Tibial nerve (tissue), 4 donors: ENCODE measurements around the gene ITPKB.
"Not testable (repeated sequence)": the region's sequence is repeated elsewhere in the genome, so short reads cannot be mapped to it uniquely, and the experiment has no call there.

Experiments
- CTCF ChIP-seq, 5 experiments: fragments of 200-600 bp in 3 of 5; fragments of 450-650 bp in 2 of 5; sonication (generic) in 3 of 5; IDR thresholded peaks; one replicate each; pipeline ENCODE4 v1.5.1; 2016 to 2019; ENCODE audit warnings: antibody characterized with exemption in 5 of 5, mild to moderate bottlenecking in 3 of 5, moderate library complexity in 2 of 5
- EP300 ChIP-seq, 2 donors: sonication (generic); formaldehyde crosslinking; IDR thresholded peaks; one replicate each; pipeline ENCODE4 v1.6.1; 2017; ENCODE audit warnings: antibody characterized with exemption in 2 of 2, mild to moderate bottlenecking in 1 of 2
- POLR2A ChIP-seq, 2 donors: fragments of 450-650 bp; IDR thresholded peaks; one replicate each; pipeline ENCODE4 v1.6.1; 2017; ENCODE audit warnings: antibody characterized with exemption in 2 of 2, mild to moderate bottlenecking in 2 of 2, moderate library complexity in 2 of 2

GRCh38 chr1:226720574-226720973 lies 18.5 kb downstream of the ITPKB start:
- not testable (repeated sequence) for TF ChIP-seq POLR2A, CTCF, EP300 (IDR thresholded peaks at IDR 0.05)
